Measurements from ENCODE around the gene DGKD.
A peak's percentile ranks its signal among the peaks of the same experiment; 100 is the strongest.
"Not testable (repeated sequence)": the region's sequence is repeated elsewhere in the genome, so short reads cannot be mapped to it uniquely, and the experiment has no call there.

The DGKD gene

GRCh38 chr2:233353769-233354499, at the start of gene DGKD:
TSS of gene DGKD (plus strand) at chr2:233354494. CDS start at chr2:233354519, 25 bp downstream.
- peak; percentile 46 to 62 for DNase-seq (ENCODE audit: low read depth in 2 of 2, low spot score in 1 of 2)

- DNase-seq (ENCODE audit: low read depth in 2 of 2, low spot score in 1 of 2) = no peak
These were observed 46.7 kb upstream of the DGKD start, which contains the start of gene SAG for GRCh38 chr2:233307565-233307964. TSS of gene SAG (plus strand) at chr2:233307816. CDS start at chr2:233309190, 1,374 bp downstream.

DNA sequence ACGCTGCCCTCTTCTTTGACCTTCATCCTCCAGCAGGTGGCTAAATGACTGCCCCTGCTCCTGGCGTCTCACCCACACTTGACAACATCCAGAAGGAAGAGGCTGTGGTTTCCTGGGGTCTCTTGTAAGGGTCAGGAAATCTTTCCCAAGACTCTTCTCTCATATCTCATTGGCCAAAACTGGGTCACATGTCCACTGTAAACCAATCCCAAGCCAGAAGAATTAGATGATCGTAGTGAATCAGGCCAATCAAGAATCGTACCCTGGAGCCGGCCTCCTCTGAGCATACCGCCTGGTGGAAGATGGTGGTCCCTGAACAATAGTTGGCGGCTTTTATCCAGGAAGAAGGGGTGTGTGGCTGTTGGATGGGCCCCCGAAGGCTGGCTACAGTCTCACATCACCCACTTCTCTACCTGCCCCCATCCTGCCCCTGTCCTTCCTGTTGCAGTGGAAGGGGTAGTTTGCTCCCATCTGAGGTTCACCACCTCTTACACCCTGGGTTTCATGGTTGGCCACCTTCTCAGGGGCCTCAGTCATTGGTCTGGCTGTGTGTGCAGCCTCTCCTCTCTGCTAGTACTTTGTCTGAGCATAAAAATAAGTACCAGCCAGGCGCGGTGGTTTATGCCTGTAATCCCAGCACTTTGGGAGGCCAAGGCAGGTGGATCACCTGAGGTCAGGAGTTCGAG, 42.9 kb upstream of the DGKD start:
- no peak for DNase-seq (ENCODE audit: low read depth in 2 of 2, low spot score in 1 of 2)

DNA sequence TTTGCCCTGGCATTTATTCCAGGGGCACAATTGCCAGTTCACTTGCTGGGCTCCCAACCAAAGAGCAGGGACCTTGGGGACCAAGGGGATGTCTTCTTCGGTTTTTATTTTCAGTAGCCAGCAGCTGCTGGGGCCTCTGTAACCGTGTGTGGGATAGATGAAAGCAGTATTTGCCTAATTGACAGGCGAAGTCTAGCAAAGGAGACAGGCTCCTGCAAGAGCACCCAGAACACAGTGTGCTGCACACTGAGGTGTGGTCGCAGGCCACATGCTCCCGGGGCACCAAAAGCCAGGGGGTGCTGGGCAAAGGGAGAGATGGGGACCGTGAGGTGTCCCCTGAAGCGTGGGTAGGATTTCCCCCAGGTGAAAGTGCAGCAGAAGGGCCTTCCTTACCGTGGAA, 41.4 kb upstream of the DGKD start:
- DNase-seq (ENCODE audit: low read depth in 2 of 2, low spot score in 1 of 2) = no peak

GRCh38 chr2:233314180-233314925, 39.9 kb upstream of the DGKD start:
- DNase-seq (ENCODE audit: low read depth in 2 of 2, low spot score in 1 of 2) = no peak

GRCh38 chr2:233317196-233317943, 36.9 kb upstream of the DGKD start:
- DNase-seq (ENCODE audit: low read depth in 2 of 2, low spot score in 1 of 2) = no peak

GRCh38 chr2:233319256-233319655, 35.0 kb upstream of the DGKD start:
- DNase-seq (ENCODE audit: low read depth in 2 of 2, low spot score in 1 of 2) = no peak

- DNase-seq (ENCODE audit: low read depth in 2 of 2, low spot score in 1 of 2) = no peak
These were observed 33.8 kb upstream of the DGKD start for GRCh38 chr2:233320470-233320869.

DNA sequence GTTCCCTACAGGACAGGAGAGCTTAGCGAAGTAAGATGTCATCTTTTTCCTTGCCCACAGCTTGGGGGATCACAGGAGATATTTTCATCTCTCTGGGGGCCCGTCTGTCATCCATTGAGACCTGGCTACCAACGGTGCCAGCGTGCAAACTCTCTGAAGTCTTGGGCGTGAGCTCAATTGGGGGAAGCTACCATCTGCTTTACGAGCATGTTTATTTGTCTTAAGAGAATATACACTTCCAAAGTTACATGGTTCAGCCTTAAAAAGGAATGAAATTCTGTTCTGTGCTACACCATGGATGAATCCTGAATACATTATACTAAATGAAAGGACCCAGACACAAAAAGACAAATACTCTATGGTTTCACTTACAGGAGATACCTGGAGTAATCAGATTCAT, 33.1 kb upstream of the DGKD start:
- DNase-seq (ENCODE audit: low read depth in 2 of 2, low spot score in 1 of 2) = no peak

DNA sequence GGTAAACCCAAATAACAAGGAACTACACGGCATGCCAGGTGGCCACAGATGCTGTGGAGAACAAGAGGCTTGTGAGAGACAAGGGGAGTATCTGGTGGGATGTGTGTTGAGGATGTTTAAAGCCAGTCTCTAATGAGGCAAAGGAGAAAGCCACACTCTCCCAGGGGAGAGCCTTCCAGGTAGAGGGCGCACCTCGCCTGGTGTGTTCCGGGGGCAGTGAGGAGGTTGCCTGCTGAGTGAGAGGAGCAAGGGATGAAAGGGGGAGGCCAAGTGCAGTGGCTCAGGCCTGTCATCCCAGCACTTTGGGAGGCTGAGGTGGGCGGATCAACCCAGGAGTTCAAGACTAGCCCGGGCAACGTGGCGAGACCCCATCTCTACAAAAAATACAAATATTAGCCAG, 30.4 kb upstream of the DGKD start:
- no peak for DNase-seq (ENCODE audit: low read depth in 2 of 2, low spot score in 1 of 2)

- DNase-seq (ENCODE audit: low read depth in 2 of 2, low spot score in 1 of 2) = no peak
These were observed 29.0 kb upstream of the DGKD start for GRCh38 chr2:233325256-233325655.

GRCh38 chr2:233325814-233326213, 28.5 kb upstream of the DGKD start:
- no peak for DNase-seq (ENCODE audit: low read depth in 2 of 2, low spot score in 1 of 2)

DNA sequence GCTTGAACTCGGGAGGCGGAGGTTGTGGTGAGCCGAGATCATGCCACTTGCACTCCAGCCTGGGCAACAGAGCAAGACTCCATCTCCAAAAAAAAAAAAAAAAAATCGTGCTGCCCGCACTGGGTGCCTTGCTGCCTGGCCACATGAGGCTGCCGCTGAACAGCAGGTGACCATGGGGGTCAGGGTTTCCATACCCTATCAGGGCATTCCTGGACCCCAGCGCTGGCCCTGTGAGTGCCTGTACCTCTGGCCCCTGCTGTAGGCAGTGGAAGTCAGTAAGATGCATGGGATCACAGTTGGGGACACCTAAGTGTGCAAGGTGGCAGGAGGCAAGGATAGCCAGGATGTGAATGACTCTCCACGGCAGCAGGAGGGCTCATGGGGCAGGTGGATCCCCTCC, 27.8 kb upstream of the DGKD start:
- DNase-seq (ENCODE audit: low read depth in 2 of 2, low spot score in 1 of 2) = no peak

- no peak for DNase-seq (ENCODE audit: low read depth in 2 of 2, low spot score in 1 of 2)
These were observed 25.4 kb upstream of the DGKD start for GRCh38 chr2:233328922-233329321.

GRCh38 chr2:233329489-233330135, 24.7 kb upstream of the DGKD start:
- no peak for DNase-seq (ENCODE audit: low read depth in 2 of 2, low spot score in 1 of 2)

- peak; percentile 57 for DNase-seq (ENCODE audit: low read depth in 2 of 2, low spot score in 1 of 2)
These were observed 22.8 kb upstream of the DGKD start for GRCh38 chr2:233331536-233331935.

DNA sequence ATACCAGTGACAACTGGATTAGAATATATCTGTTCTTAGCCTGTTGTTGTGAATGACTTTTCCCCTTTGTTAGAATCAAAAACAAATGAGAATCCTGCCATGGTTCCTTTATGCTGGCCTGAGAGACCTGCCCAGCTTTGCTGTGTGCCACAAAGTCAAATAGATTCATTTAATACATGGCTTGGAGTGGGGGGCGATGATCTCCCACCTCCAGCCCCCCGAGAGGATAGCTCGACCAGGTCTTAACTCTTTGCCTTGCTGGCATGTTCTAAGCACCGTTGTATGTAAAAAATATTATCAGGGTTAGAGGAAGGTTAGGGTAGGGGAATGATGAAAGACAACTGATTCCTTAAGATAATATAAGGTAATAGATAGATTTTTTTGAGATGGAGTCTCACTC, 22.2 kb upstream of the DGKD start:
- no peak for DNase-seq (ENCODE audit: low read depth in 2 of 2, low spot score in 1 of 2)

GRCh38 chr2:233334915-233335314, 19.4 kb upstream of the DGKD start:
- DNase-seq (ENCODE audit: low read depth in 2 of 2, low spot score in 1 of 2) = no peak

GRCh38 chr2:233336091-233336490, 18.2 kb upstream of the DGKD start:
- DNase-seq (ENCODE audit: low read depth in 2 of 2, low spot score in 1 of 2) = not testable (repeated sequence)

DNA sequence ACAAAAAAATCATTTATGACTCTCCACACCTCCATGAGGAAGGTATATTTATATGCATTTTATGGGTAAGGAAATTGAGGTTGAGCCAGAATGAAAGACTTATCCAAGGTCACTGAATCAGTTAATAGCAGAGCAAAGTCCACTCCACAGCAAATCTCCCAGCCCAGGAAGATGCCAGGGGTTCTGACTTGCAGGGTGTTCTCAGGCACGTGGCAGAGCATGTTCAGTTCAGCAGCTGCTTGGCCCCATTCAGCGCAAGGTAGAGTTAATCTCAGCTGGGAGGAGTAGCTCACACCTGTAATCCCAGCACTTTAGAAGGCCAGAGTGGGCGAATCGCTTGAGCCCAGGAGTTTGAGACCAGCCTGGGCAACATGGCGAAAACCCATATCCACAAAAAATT, 17.8 kb upstream of the DGKD start:
- DNase-seq (ENCODE audit: low read depth in 2 of 2, low spot score in 1 of 2) = no peak

- DNase-seq (ENCODE audit: low read depth in 2 of 2, low spot score in 1 of 2) = no peak
These were observed 16.2 kb upstream of the DGKD start for GRCh38 chr2:233338046-233338445.

All from stimulated activated CD8-positive, alpha-beta memory T cell treated with anti-CD3 and anti-CD28 coated beads, Interleukin-4, amount 100 ng/mL, for 1 hour (primary cell).